Measurements from ENCODE around the gene POLR2C. TPM values are rescaled to one million over a fixed set of nuclear protein-coding genes. Genes with fewer than 3 reads are reported as not detected.

POLR2C gene
- total and polyA plus RNA-seq, 10 of the 15 experiments (the other 5 are each of a cell fraction or from before 2014, with no cell fraction given) = 26.9 to 93.0 (median 57.8) TPM

Other genes starting within 250 kb of the POLR2C start
Only the 7 nearest of the 13 such genes appear.
- gene CX3CL1, start 90.2 kb upstream of the POLR2C start, total RNA-seq (2014; rRNA removed) = 0.68 and 1.1 TPM in 2 replicates
- 0.31 and 0.41 TPM in 2 replicates for gene CX3CL1, start 90.2 kb upstream of the POLR2C start, total RNA-seq (2014; rRNA removed; fragmentation: Illumina TruSeq; extraction: Trizol)
- 0.77 and 1.2 TPM in 2 replicates for gene CX3CL1, start 90.2 kb upstream of the POLR2C start, total RNA-seq (2021)
- 0.59 and 1.2 TPM in 2 replicates for gene CX3CL1, start 90.2 kb upstream of the POLR2C start, polyA plus RNA-seq (2011; rRNA removed)
- gene CX3CL1, start 90.2 kb upstream of the POLR2C start, polyA plus RNA-seq (2014; fragmentation: Illumina TruSeq; extraction: Trizol) = 0.48 and 0.60 TPM in 2 replicates
- gene CX3CL1, start 90.2 kb upstream of the POLR2C start, polyA plus RNA-seq (2014; fragmentation: Nextera tagmentation; extraction: Ambion mirVana) = under 1 TPM; 0.03 to 0.05 TPM
- gene CX3CL1, start 90.2 kb upstream of the POLR2C start, polyA plus RNA-seq (2014; rRNA removed) = 0.63 and 1.2 TPM in 2 replicates
- gene CX3CL1, start 90.2 kb upstream of the POLR2C start, polyA plus RNA-seq (2016; fragmentation: Nextera tagmentation; extraction: Ambion mirVana) = under 1 TPM; 0.16 to 0.18 TPM
- 66.1 and 72.0 TPM in 2 replicates for gene CCL17, start 57.9 kb upstream of the POLR2C start, total RNA-seq (2014; rRNA removed)
- 54.8 and 54.9 TPM in 2 replicates for gene CCL17, start 57.9 kb upstream of the POLR2C start, total RNA-seq (2014; rRNA removed; fragmentation: Illumina TruSeq; extraction: Trizol)
- 33.1 and 39.5 TPM in 2 replicates for gene CCL17, start 57.9 kb upstream of the POLR2C start, total RNA-seq (2021)
- 0.92 and 1.2 TPM in 2 replicates for gene CCL17, start 57.9 kb upstream of the POLR2C start, polyA plus RNA-seq (2011; rRNA removed)
- gene CCL17, start 57.9 kb upstream of the POLR2C start, polyA plus RNA-seq (2014; fragmentation: Illumina TruSeq; extraction: Trizol) = 26.2 and 55.9 TPM in 2 replicates
- gene CCL17, start 57.9 kb upstream of the POLR2C start, polyA plus RNA-seq (2014; fragmentation: Nextera tagmentation; extraction: Ambion mirVana) = 10 to 100 TPM; 26.4 to 31.2 TPM
- gene CCL17, start 57.9 kb upstream of the POLR2C start, polyA plus RNA-seq (2014; rRNA removed) = 84.9 and 107 TPM in 2 replicates
- gene CCL17, start 57.9 kb upstream of the POLR2C start, polyA plus RNA-seq (2016; fragmentation: Nextera tagmentation; extraction: Ambion mirVana) = 10 to 100 TPM; 28.3 to 35.2 TPM
- gene CIAPIN1, start 15.3 kb upstream of the POLR2C start, total RNA-seq (2014; rRNA removed) = 54.3 and 55.0 TPM in 2 replicates
- 43.0 and 46.2 TPM in 2 replicates for gene CIAPIN1, start 15.3 kb upstream of the POLR2C start, total RNA-seq (2014; rRNA removed; fragmentation: Illumina TruSeq; extraction: Trizol)
- gene CIAPIN1, start 15.3 kb upstream of the POLR2C start, total RNA-seq (2021) = 51.4 and 53.3 TPM in 2 replicates
- gene CIAPIN1, start 15.3 kb upstream of the POLR2C start, polyA plus RNA-seq (2011; rRNA removed) = 42.0 and 50.0 TPM in 2 replicates
- 53.6 and 59.0 TPM in 2 replicates for gene CIAPIN1, start 15.3 kb upstream of the POLR2C start, polyA plus RNA-seq (2014; fragmentation: Illumina TruSeq; extraction: Trizol)
- gene CIAPIN1, start 15.3 kb upstream of the POLR2C start, polyA plus RNA-seq (2014; fragmentation: Nextera tagmentation; extraction: Ambion mirVana) = 100 to 1,000 TPM; 118 to 150 TPM
- gene CIAPIN1, start 15.3 kb upstream of the POLR2C start, polyA plus RNA-seq (2014; rRNA removed) = 44.8 and 52.7 TPM in 2 replicates
- gene CIAPIN1, start 15.3 kb upstream of the POLR2C start, polyA plus RNA-seq (2016; fragmentation: Nextera tagmentation; extraction: Ambion mirVana) = 10 to 100 TPM; 90.9 to 92.2 TPM
- gene COQ9, start 15.2 kb upstream of the POLR2C start, total RNA-seq (2014; rRNA removed) = 50.3 and 51.3 TPM in 2 replicates
- gene COQ9, start 15.2 kb upstream of the POLR2C start, total RNA-seq (2014; rRNA removed; fragmentation: Illumina TruSeq; extraction: Trizol) = 40.1 and 43.0 TPM in 2 replicates
- gene COQ9, start 15.2 kb upstream of the POLR2C start, total RNA-seq (2021) = 35.2 and 42.7 TPM in 2 replicates
- 52.6 and 64.7 TPM in 2 replicates for gene COQ9, start 15.2 kb upstream of the POLR2C start, polyA plus RNA-seq (2011; rRNA removed)
- 55.9 and 56.5 TPM in 2 replicates for gene COQ9, start 15.2 kb upstream of the POLR2C start, polyA plus RNA-seq (2014; fragmentation: Illumina TruSeq; extraction: Trizol)
- 10 to 100 TPM; 24.1 to 32.7 TPM for gene COQ9, start 15.2 kb upstream of the POLR2C start, polyA plus RNA-seq (2014; fragmentation: Nextera tagmentation; extraction: Ambion mirVana)
- 48.9 and 57.9 TPM in 2 replicates for gene COQ9, start 15.2 kb upstream of the POLR2C start, polyA plus RNA-seq (2014; rRNA removed)
- gene COQ9, start 15.2 kb upstream of the POLR2C start, polyA plus RNA-seq (2016; fragmentation: Nextera tagmentation; extraction: Ambion mirVana) = 10 to 100 TPM; 69.7 to 79.7 TPM
- gene DOK4, start 23.8 kb downstream of the POLR2C start, total RNA-seq (2014; rRNA removed) = 2.1 and 2.2 TPM in 2 replicates
- 1.1 and 1.2 TPM in 2 replicates for gene DOK4, start 23.8 kb downstream of the POLR2C start, total RNA-seq (2014; rRNA removed; fragmentation: Illumina TruSeq; extraction: Trizol)
- 2.9 and 3.0 TPM in 2 replicates for gene DOK4, start 23.8 kb downstream of the POLR2C start, total RNA-seq (2021)
- 4.1 and 7.0 TPM in 2 replicates for gene DOK4, start 23.8 kb downstream of the POLR2C start, polyA plus RNA-seq (2011; rRNA removed)
- 0.60 and 1.6 TPM in 2 replicates for gene DOK4, start 23.8 kb downstream of the POLR2C start, polyA plus RNA-seq (2014; fragmentation: Illumina TruSeq; extraction: Trizol)
- gene DOK4, start 23.8 kb downstream of the POLR2C start, polyA plus RNA-seq (2014; fragmentation: Nextera tagmentation; extraction: Ambion mirVana) = under 1 TPM in 1 of 2 experiments, not detected in 1; 0.20 TPM
- gene DOK4, start 23.8 kb downstream of the POLR2C start, polyA plus RNA-seq (2014; rRNA removed) = 2.4 and 2.9 TPM in 2 replicates
- 1 to 10 TPM; 3.4 to 3.6 TPM for gene DOK4, start 23.8 kb downstream of the POLR2C start, polyA plus RNA-seq (2016; fragmentation: Nextera tagmentation; extraction: Ambion mirVana)
- 3.5 and 5.9 TPM in 2 replicates for gene CCDC102A, start 73.9 kb downstream of the POLR2C start, total RNA-seq (2014; rRNA removed)
- gene CCDC102A, start 73.9 kb downstream of the POLR2C start, total RNA-seq (2014; rRNA removed; fragmentation: Illumina TruSeq; extraction: Trizol) = 1.2 and 1.6 TPM in 2 replicates
- 5.1 and 5.6 TPM in 2 replicates for gene CCDC102A, start 73.9 kb downstream of the POLR2C start, total RNA-seq (2021)
- gene CCDC102A, start 73.9 kb downstream of the POLR2C start, polyA plus RNA-seq (2011; rRNA removed) = 2.2 and 5.1 TPM in 2 replicates
- 0.59 and 0.76 TPM in 2 replicates for gene CCDC102A, start 73.9 kb downstream of the POLR2C start, polyA plus RNA-seq (2014; fragmentation: Illumina TruSeq; extraction: Trizol)
- under 1 TPM; 0.03 to 0.53 TPM for gene CCDC102A, start 73.9 kb downstream of the POLR2C start, polyA plus RNA-seq (2014; fragmentation: Nextera tagmentation; extraction: Ambion mirVana)
- gene CCDC102A, start 73.9 kb downstream of the POLR2C start, polyA plus RNA-seq (2014; rRNA removed) = 3.3 and 4.1 TPM in 2 replicates
- gene CCDC102A, start 73.9 kb downstream of the POLR2C start, polyA plus RNA-seq (2016; fragmentation: Nextera tagmentation; extraction: Ambion mirVana) = 1 to 10 TPM in 1 of 2 experiments, under 1 TPM in 1; 0.63 to 3.3 TPM
- 24.5 and 30.4 TPM in 2 replicates for gene ADGRG5, start 80.0 kb downstream of the POLR2C start, total RNA-seq (2014; rRNA removed)
- 6.5 and 7.7 TPM in 2 replicates for gene ADGRG5, start 80.0 kb downstream of the POLR2C start, total RNA-seq (2014; rRNA removed; fragmentation: Illumina TruSeq; extraction: Trizol)
- 26.6 and 30.1 TPM in 2 replicates for gene ADGRG5, start 80.0 kb downstream of the POLR2C start, total RNA-seq (2021)
- gene ADGRG5, start 80.0 kb downstream of the POLR2C start, polyA plus RNA-seq (2011; rRNA removed) = 1.3 and 5.6 TPM in 2 replicates
- 8.4 and 19.2 TPM in 2 replicates for gene ADGRG5, start 80.0 kb downstream of the POLR2C start, polyA plus RNA-seq (2014; fragmentation: Illumina TruSeq; extraction: Trizol)
- gene ADGRG5, start 80.0 kb downstream of the POLR2C start, polyA plus RNA-seq (2014; fragmentation: Nextera tagmentation; extraction: Ambion mirVana) = 1 to 10 TPM; 1.7 to 2.7 TPM
- gene ADGRG5, start 80.0 kb downstream of the POLR2C start, polyA plus RNA-seq (2014; rRNA removed) = 25.9 and 35.1 TPM in 2 replicates
- gene ADGRG5, start 80.0 kb downstream of the POLR2C start, polyA plus RNA-seq (2016; fragmentation: Nextera tagmentation; extraction: Ambion mirVana) = 10 to 100 TPM; 50.8 to 56.0 TPM